Measurements from ENCODE around the gene DNAJC1.
"Not testable (repeated sequence)": the region's sequence is repeated elsewhere in the genome, so short reads cannot be mapped to it uniquely, and the experiment has no call there.

Gene DNAJC1, protein sequence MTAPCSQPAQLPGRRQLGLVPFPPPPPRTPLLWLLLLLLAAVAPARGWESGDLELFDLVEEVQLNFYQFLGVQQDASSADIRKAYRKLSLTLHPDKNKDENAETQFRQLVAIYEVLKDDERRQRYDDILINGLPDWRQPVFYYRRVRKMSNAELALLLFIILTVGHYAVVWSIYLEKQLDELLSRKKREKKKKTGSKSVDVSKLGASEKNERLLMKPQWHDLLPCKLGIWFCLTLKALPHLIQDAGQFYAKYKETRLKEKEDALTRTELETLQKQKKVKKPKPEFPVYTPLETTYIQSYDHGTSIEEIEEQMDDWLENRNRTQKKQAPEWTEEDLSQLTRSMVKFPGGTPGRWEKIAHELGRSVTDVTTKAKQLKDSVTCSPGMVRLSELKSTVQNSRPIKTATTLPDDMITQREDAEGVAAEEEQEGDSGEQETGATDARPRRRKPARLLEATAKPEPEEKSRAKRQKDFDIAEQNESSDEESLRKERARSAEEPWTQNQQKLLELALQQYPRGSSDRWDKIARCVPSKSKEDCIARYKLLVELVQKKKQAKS

DNA sequence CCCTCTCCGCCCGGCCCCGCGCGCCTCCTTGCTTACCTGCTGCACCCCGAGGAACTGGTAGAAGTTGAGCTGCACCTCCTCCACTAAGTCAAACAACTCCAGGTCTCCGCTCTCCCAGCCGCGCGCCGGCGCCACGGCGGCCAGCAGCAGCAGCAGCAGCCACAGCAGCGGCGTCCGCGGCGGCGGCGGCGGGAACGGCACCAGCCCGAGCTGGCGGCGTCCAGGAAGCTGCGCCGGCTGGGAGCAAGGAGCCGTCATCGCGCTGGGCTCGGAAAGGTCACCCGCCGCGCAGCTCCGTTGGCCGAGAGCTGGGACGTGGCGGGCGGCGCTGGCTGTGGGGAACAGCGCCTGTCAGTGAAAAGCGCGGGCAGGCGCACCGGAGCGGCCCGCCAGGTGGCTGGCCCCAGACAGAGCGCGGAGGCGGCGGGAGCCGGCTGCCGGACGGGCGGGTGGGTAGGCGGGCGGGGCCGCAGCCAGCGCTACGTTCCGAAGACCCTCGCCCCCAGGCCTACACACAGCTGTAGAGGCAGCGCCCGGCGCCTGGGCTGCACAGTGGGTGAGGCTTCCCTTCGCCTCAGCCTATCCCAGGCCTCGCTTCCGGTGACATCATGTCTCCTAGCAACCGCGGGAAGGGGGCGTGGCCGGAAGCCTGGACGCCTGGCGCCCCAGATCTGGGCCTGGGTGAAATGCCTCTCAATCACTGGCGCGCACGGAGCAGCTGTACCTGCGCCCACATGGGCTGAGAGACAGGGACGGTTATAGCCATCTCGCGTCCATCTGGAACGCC lies at the start of gene DNAJC1:
Gene DNAJC1, minus strand, starts transcription at position 554 of the 787 bp plus-strand sequence. Its CDS starts 296 bp downstream, at position 258.
- DNase-seq (ENCODE audit: low read depth): peak; percentile 98

DNA sequence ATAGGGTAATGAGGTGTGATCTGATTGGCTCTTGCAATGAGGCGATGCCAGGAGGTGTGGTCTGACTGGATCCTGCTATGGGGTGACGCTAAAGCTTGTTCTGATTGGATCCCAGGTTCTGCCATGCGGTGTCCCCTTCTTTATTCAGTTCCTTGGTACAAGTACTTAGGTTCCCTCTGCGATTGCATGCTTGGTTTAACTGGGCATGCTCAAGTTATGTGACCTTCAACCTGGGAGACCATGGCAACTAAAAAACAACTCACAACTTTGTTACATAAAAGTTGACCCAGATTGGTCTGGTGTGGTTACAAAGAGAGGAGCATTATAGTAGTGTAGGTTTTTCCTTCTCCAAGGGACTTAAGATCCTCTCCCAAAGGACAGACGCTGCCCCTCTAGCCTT lies 49.5 kb upstream of the DNAJC1 start:
- no peak for DNase-seq (ENCODE audit: low read depth)

DNA sequence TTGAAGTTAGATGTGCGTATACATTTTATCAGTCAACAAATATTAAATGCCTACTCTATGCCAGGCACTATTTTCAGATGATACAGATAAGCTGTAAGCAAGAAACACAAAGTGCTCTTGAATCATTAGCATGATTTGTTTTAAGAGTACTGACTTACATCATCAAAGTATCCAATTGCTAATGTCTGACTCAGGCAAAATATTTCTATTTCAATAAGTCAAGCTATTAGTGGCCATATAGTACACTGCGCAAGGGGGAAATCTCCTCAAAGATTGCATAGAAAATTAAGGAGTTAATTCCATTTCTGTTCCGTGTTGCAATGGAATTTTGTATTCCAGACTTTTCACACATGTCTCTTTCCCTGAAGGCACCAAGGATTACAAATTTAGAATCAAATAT lies 46.1 kb upstream of the DNAJC1 start:
- no peak for DNase-seq (ENCODE audit: low read depth)

DNA sequence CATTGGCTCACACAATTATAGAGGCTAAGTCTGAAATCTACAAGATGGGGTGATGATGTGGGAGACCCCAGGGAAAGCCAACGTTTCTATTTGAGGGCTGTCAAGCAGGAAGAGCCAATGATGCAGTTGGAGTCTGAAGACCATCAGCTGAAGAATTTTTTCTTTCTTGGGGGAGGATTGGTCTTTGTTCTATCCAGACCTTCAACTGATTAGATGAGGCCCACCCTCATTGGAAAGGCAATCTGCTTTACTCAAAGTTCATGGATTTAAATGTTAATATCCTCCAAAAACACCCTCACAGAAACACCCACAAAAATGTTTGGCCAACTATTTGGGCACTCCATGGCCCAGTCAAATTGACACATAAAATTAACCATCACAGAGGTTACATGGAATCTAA lies 44.3 kb upstream of the DNAJC1 start:
- DNase-seq (ENCODE audit: low read depth): no peak

DNA sequence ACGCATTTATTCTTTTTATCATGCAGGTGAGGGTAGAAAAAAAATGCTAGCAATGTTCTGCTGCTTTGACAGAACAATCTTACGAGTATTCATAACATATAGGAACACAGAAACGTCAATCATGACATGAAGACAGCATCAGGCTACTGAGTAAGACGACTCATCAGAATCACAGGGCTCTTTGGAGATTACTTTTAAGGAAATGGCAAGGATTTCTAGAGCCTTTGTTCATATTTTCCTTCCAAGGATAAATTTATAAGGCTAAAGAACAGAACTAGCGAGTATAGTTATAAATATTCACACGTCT lies 39.8 kb upstream of the DNAJC1 start:
- DNase-seq (ENCODE audit: low read depth): no peak

DNA sequence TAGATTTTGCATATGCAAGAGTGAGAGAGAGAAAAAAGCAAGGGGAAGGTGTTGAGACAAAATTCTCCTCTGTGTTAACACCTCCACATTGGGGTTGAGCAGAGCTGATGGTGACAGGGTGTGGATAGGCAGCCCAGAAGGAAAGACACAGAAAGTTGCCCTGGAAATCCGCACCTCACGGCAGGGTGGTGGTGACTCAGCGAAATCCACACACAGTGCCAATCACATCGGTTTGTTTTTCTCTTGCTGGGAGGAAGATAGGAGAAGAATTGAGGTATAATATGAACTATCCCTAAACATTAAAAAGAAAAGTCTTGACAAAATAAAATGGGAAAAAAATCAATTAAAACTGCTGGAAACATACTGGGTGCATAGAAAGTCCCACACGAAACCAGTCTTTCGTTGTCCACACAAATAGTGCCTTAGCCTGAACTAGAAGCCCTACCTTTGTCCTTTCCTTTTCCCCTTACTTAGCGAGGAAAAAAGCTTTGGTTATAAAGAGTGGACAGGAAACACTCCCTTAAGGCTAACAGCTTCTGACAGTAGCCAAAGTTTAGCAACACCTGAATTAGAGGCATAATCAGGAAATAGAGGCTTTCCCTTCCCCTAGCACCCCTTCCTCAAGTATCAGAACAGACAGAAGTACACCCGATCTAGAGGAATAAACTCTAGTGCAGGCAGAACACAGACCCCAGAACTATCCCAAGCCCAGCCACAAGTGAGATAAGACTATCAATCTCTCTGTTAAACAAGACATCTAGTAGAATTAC lies 39.2 kb upstream of the DNAJC1 start:
- no peak for DNase-seq (ENCODE audit: low read depth)

DNA sequence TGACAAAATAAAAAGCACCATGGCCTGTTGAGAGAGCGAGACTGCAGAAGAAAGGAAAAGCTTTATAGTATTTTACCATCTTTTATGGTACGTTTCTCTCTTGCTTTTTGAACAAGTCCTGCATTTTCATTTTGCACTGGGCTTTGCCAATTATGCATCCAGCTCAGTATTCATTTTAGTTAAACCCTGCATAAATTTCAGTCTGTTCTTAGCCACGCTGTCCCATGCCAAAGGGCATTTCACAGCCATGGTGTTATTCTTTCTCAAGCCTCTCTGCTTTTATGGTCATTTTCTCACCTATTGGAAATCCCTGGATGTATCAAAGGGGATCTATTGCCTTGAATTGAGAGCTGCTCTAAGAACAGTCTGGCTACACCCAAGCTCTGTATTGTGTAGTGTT lies 30.8 kb upstream of the DNAJC1 start:
- no peak for DNase-seq (ENCODE audit: low read depth)

DNA sequence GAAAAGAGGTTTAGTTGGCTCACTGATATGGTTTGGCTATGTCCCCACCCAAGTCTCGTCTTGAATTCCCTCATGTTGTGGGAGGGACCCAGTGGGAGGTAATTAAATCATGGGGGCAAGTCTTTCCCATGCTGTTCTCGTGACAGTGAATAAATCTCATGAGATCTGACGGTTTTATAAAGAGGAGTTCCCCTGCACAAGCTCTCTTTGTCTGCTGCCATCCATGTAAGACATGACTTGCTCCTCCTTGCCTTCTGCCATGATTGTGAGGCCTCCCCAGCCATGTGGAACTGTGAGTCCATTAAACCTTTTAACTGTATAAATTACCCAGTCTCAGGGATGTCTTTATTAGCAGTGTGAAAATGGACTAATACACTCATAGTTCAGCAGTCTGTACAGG lies 28.7 kb upstream of the DNAJC1 start:
- DNase-seq (ENCODE audit: low read depth): not testable (repeated sequence)

DNA sequence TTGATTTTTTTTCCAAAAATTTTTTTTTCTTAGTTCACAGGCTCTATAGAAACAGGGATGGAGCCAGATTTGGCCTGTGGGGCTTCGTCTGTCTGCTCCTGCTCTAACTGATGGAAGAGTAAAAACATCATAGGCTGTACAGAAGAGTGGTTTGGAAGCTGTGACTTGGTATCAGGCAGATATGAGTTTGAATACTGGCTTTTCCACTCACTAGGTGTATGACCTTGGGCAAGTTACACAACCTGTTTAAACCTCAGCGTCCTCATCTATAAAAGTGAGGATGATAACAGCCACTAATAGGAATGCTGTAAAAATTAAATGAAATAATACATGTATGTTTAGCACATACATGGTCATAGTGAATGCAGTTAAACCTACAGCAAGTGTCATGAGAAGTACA lies 26.9 kb upstream of the DNAJC1 start:
- no peak for DNase-seq (ENCODE audit: low read depth)

DNA sequence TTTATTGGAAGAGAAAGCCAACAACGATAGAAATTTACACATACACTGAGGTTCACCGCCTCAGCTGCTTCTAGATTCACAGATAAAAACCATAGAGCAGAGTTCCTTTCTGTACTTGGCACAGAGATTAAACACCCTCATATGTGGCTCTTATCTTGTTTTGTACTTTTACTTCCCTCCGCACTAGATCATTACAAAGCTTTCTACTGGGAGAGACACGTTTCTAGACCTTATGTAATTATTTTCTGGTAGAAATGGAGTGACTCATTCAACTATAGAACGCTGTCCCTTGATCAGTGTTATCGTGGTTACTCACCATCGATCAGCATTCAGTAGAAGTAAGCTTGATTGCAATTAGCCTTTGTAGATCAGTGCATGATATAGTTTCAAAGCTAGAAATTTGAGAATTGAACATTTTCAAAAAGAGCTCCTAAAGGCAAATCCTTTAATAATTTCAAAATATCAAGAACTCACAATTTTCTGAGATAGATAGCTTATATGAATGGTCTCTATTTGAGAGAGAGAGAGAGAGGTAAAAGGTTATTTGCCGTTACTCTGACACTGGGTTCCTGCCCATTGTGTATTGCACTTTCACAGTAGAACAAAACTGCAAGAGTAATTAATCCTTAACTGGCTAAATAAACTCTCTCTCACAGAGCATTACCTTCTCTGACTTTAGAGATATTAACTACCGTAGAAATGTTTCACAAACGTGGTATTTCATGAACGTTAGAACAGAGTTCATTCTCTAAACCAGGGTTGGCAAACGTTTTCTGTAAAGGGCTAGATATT lies 26.1 kb upstream of the DNAJC1 start:
- no peak for DNase-seq (ENCODE audit: low read depth)

DNA sequence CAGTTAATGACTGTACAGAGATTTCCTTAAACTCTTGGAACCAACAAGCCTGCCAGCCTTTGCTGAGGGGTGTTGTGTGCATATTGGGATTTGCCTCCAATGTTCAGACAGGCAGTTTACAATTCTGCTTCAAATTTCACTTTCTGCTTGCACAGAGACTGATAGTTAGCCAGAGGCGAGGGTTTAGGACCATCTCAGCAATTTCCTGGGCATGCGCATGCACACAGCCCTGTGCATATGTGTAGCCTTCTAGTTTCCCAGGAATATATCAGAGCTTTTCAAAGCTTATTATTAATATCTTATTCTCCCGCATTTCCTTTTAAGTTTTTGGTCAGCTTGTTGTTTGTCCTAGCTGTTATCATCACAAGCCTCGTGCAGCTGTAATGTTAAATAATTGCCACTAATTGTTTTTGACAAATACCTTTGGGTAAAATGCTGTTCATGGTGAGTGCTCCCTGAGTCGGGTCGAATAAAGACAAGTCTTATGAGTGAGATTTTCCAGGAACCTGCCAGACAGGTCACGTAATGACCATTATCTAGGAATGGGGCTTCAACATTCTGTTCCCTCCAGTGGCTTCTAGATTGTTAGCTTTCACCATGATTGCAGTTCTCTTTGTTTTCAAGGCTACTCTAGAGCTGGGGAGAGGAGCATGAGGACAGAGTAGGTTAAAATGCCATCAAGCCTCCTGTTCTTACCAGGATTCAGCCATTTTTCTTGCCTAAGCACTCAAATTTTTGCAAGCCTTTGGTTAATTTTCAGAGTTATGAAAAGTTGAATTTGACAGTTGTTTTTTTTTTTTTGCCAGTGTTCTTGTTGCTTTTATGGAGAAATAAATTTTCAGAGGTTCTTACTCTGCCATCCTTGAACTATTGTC lies 24.1 kb upstream of the DNAJC1 start:
- DNase-seq (ENCODE audit: low read depth): no peak

DNA sequence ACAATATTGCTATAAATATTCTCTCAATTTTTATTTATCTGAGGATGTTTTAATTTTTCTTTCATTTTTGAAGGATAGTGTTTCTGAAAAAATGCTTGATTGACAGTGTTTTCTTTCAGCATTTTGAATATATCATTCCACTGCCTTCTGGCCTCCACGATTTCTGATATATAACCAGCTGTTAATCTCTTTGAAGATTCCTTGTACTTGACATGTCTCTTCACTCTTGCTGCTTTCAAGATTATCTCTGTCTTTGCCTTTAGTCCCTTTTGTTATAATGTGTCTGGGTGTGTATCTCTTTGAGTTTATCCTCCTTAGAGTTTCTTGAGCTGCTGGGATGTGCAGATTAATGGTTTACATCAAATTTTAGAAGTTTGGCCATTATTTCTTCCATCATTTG lies 22.8 kb upstream of the DNAJC1 start:
- DNase-seq (ENCODE audit: low read depth): no peak

DNA sequence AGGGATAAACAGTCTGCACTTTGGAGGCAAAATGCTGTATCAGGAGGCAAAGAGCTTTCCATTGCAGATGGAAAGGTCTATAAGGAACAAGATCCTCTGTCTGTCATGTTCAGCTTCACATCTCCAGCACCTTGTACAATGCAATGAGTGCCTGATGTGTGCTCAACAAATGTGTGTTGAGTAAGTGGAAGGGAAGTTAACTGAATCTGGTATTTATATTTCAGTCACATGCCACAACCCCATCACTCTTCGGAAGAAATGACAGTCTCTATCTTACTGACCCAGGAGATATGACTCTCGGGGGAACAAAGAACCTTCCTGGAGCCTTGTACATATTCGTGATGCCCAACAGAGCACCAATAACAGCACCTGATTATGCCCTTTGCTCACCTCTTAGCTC lies 20.0 kb upstream of the DNAJC1 start:
- no peak for DNase-seq (ENCODE audit: low read depth)

DNA sequence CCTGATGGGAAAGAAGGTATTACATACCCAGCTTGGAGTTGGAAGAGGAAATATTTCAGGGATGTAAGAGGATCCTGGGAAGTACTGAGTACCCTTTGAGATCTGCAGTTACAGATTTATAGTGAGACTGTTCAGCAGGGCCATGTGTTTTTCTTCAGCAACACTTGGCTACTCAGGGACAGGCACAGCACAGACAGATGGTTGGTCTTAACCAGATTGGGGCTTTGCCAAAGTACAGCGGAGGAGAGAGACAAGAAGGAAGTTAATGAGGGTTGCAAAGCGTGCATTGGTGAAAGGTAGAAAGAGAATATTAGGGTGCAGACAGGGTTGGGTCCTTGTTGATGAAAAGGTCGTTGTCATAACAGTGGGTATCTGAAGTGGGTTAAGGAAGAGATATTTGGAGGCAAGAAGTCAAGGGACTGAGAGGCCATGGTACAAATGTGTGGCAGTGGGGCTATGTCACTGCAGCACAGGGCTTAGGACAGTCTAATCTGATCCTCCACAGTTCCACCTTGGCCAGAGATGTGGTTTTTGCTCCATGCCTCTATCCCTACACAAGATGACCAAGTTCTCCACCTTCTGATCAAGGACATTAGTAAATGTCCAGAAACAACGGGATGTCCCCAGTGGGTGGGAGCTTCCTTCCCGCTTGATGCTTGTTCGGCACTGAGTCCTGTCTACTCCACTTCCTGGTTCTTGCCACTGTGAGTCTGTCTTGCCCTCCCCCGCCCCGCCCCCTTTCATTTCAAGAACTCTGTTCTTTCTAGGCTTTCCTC lies 18.9 kb upstream of the DNAJC1 start:
- DNase-seq (ENCODE audit: low read depth): no peak

DNA sequence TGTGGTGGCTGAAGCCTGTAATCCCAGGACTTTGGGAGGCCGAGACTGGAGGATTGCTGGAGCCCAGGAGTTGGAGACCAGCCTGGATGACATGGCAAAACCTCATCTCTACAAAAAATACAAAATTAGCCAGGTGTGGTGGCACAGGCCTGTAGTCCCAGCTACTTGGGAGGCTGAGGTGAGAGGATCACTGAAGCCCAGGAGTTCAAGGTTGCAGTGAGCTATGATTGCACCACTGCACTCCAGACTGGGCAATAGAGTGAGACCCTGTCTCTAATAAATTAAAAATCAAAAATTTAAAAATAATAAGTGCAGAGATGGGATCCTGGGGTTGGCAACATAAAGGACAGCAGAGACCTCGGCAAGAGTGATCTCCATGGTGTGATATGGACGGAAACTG lies 17.6 kb upstream of the DNAJC1 start:
- DNase-seq (ENCODE audit: low read depth): not testable (repeated sequence)

DNA sequence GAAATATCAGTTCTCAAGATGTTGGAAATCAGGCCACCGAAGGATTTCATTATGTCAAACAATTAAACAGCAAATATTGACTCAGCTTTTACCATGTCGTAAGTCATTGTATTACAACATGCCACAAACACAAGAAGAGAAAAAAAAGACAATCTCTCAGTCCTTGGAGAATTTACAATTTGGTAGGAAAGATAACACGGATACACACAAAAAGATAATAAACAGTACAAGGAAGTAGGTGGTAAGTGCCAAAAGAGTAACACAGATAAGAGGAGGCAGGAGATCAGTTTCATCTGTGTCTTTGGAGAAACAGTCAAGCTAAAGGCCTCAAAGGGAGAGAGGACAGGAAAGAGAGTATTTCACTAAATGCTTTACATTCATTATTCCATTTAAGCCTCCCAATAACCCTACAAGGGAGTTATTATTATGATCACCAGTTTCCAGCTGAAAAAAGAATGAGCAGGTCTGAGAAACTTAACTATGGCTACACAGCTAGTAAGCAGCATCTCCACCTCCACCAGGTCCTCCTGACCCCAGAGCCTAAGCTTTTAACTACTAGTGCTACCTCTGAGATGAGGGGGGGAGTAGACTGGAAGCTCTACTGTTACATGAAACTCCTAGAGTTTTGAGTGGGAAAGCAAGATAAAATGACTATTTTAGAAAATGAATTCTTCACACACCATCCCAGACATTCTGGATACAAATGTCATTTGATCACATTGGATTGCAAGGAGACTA lies 13.9 kb upstream of the DNAJC1 start:
- no peak for DNase-seq (ENCODE audit: low read depth)

DNA sequence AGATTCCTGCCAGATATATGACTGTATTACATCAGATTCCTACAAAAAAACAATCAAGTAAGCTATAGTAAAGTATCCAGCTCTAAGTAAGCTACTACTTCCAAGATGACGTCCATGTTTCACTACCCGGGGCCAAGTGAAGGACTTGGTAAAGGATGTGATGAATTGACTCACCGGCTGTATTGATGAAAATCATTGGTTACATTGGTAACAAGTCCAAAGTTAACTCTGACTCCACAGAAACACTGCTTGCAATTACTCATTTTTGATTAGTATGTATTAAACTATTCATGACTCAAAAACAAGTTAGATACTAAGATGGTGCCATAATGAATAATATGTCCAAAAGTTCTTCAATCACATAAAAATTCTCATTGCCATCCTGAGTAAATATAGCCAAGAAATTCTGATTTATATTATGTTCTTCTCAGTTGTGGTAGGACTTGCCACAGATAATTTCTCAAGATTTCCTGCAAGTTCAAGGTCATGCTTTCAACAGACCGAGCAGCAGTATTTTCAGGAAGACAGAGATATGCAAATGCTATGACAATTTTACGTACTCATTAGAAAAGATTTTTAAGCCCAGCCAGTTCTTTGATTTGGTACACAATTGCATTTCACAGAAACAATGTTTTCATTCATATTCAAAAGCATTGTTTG lies 12.6 kb upstream of the DNAJC1 start:
- DNase-seq (ENCODE audit: low read depth): no peak

DNA sequence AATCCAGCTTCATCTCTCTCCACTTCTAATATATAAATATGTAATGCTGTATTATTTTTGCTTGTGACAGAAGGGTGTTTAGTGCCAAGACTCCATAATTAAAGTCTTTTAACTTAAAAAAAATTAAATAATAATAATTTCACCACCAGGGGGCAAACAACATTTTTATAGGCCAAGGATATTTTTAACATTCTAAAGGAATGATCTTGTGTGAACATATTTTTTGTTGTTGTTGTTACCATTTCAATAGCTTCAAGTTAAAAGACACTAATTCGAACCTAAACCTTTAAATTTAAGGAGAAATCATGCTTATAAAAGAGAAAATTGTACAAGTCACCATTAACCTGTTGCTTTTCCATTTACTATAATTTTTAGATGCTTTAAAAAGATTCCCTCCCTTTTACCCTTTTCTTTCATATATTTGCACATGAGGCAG lies 7.5 kb upstream of the DNAJC1 start:
- DNase-seq (ENCODE audit: low read depth): no peak

DNA sequence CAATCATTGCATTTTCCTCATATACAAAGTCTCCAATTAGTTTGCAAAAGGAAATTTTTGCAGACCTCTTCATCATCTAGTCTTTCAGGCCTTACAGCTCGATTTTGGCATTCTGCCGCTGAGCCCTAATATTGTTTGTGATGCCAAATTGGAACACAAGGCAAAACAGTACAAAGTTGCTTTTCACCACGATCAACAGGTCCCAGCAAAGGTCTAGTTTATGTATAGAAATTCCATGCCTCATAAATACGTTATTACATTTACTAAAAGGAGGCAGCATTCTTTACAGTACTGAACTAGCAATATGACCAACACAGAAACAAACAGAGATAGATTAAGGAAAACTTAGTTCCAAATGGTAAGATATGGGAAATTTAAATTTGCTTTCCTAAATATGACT lies 7.0 kb upstream of the DNAJC1 start:
- no peak for DNase-seq (ENCODE audit: low read depth)
